ENCODE results near the gene BRD4.

DNA sequence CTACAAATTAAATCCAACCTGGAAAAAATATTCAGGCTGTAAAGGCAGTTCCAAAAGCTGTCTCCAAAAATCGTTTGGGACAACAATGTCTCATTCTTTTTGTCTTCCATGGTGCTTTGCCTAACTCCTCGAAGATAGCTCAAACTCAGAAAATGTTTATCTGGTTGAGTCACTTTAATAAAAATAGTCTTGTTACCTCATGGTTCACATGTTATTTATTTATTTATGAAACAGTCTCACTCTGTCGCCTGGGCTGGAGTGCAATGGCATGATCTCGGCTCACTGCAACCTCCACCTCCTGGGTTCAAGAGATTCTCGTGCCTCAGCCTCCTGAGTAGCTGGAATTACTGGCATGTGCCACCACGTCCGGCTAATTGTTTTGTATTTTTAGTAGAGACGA is 4.9 kb upstream of the BRD4 start:
- TF ChIP-seq, protein P1, sequence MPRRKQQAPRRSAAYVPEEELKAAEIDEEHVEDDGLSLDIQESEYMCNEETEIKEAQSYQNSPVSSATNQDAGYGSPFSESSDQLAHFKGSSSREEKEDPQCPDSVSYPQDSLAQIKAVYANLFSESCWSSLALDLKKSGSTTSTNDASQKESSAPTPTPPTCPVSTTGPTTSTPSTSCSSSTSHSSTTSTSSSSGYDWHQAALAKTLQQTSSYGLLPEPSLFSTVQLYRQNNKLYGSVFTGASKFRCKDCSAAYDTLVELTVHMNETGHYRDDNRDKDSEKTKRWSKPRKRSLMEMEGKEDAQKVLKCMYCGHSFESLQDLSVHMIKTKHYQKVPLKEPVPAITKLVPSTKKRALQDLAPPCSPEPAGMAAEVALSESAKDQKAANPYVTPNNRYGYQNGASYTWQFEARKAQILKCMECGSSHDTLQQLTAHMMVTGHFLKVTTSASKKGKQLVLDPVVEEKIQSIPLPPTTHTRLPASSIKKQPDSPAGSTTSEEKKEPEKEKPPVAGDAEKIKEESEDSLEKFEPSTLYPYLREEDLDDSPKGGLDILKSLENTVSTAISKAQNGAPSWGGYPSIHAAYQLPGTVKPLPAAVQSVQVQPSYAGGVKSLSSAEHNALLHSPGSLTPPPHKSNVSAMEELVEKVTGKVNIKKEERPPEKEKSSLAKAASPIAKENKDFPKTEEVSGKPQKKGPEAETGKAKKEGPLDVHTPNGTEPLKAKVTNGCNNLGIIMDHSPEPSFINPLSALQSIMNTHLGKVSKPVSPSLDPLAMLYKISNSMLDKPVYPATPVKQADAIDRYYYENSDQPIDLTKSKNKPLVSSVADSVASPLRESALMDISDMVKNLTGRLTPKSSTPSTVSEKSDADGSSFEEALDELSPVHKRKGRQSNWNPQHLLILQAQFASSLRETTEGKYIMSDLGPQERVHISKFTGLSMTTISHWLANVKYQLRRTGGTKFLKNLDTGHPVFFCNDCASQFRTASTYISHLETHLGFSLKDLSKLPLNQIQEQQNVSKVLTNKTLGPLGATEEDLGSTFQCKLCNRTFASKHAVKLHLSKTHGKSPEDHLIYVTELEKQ (tag by site-specific recombination; IDR thresholded peaks at IDR 0.05; ENCODE audit: borderline replicate concordance) = no peak
- TF ChIP-seq, protein P2, sequence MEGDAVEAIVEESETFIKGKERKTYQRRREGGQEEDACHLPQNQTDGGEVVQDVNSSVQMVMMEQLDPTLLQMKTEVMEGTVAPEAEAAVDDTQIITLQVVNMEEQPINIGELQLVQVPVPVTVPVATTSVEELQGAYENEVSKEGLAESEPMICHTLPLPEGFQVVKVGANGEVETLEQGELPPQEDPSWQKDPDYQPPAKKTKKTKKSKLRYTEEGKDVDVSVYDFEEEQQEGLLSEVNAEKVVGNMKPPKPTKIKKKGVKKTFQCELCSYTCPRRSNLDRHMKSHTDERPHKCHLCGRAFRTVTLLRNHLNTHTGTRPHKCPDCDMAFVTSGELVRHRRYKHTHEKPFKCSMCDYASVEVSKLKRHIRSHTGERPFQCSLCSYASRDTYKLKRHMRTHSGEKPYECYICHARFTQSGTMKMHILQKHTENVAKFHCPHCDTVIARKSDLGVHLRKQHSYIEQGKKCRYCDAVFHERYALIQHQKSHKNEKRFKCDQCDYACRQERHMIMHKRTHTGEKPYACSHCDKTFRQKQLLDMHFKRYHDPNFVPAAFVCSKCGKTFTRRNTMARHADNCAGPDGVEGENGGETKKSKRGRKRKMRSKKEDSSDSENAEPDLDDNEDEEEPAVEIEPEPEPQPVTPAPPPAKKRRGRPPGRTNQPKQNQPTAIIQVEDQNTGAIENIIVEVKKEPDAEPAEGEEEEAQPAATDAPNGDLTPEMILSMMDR (tag by site-specific recombination; IDR thresholded peaks at IDR 0.05) = no peak
- TF ChIP-seq ZNF473 (tag by site-specific recombination; IDR thresholded peaks at IDR 0.05) (no peak), ZNF132 (tag by site-specific recombination; IDR thresholded peaks at IDR 0.05; ENCODE audit: borderline replicate concordance) (no peak), ZNF707 (tag by site-specific recombination; IDR thresholded peaks at IDR 0.05) (no peak), TCF7L2 (IDR thresholded peaks at IDR 0.05; ENCODE audit: borderline replicate concordance, low read depth, low read length) (no peak), YY1 (tag by site-specific recombination; IDR thresholded peaks at IDR 0.05) (no peak), ZNF354C (tag by site-specific recombination; IDR thresholded peaks at IDR 0.05; ENCODE audit: borderline replicate concordance, low read depth) (no peak), ZNF133 (tag by site-specific recombination; IDR thresholded peaks at IDR 0.05) (no peak), ZNF302 (tag by site-specific recombination; IDR thresholded peaks at IDR 0.05; ENCODE audit: low read depth) (no peak)
- TF ChIP-seq, protein P3, sequence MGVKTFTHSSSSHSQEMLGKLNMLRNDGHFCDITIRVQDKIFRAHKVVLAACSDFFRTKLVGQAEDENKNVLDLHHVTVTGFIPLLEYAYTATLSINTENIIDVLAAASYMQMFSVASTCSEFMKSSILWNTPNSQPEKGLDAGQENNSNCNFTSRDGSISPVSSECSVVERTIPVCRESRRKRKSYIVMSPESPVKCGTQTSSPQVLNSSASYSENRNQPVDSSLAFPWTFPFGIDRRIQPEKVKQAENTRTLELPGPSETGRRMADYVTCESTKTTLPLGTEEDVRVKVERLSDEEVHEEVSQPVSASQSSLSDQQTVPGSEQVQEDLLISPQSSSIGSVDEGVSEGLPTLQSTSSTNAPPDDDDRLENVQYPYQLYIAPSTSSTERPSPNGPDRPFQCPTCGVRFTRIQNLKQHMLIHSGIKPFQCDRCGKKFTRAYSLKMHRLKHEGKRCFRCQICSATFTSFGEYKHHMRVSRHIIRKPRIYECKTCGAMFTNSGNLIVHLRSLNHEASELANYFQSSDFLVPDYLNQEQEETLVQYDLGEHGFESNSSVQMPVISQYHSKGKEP (tag by site-specific recombination; IDR thresholded peaks at IDR 0.05) = no peak

All from HEK293 (cell line).